PC-9 (cell line): ENCODE results near the gene PNMA8B. TPM values are rescaled to one million over a fixed set of nuclear protein-coding genes. Genes with fewer than 3 reads are reported as not detected.

ENCODE experiments used
- BruUV-seq: library from RNA; stranded (reverse); fragments of 400-500 nt; replicated peaks from 2 replicates; lab custom pipeline; 2021; lab: Mats Ljungman, UMichigan
- CTCF ChIA-PET: fragments of 300-600 bp; sonication (Branson Sonifier 250); formaldehyde crosslinking; loops from one replicate; lab custom pipeline; 2022; ENCODE audit warnings: antibody characterized with exemption; lab: Charles Lee
- POLR2A ChIA-PET: fragments of 300-600 bp; sonication (Branson Sonifier 250); formaldehyde crosslinking; loops from one replicate; lab custom pipeline; 2022; ENCODE audit warnings: antibody characterized with exemption; ENCODE audit not compliant: unreplicated experiment; lab: Charles Lee
- DNase-seq, 2 experiments: peaks; one replicate each; pipeline versions ENCODE4 v3.0.0 to v3.0.0-alpha.2; 2015 to 2022; ENCODE audit warnings: mixed read lengths in 1 of 2
- H2AFZ ChIP-seq: fragments of 200-600 bp; sonication (generic); 2 replicates; pipeline ENCODE4 v1.8.1; 2017; ENCODE audit warnings: antibody characterized with exemption
- H3F3A ChIP-seq: fragments of 200-600 bp; sonication (generic); 2 replicates; pipeline ENCODE4 v1.8.1; 2017; ENCODE audit warnings: antibody characterized with exemption, mild to moderate bottlenecking, low read depth; ENCODE audit not compliant: insufficient read depth
- H3K27ac ChIP-seq: fragments of 200-600 bp; sonication (generic); 2 replicates; pipeline ENCODE4 v1.6.1; 2016; ENCODE audit warnings: mixed run types
- H3K27me3 ChIP-seq: fragments of 200-600 bp; sonication (generic); 2 replicates; pipeline ENCODE4 v1.6.1; 2016; ENCODE audit warnings: low read depth, mixed run types; ENCODE audit not compliant: insufficient read depth
- H3K36me3 ChIP-seq: fragments of 200-600 bp; sonication (generic); 2 replicates; pipeline ENCODE4 v1.6.1; 2016; ENCODE audit warnings: low read depth, mixed run types
- H3K4me1 ChIP-seq: fragments of 200-600 bp; sonication (generic); replicated peaks from 2 replicates; pipeline ENCODE4 v1.6.1; 2016; ENCODE audit warnings: mixed run types; ENCODE audit not compliant: insufficient read depth
- H3K4me2 ChIP-seq: fragments of 200-600 bp; sonication (generic); 2 replicates; pipeline ENCODE4 v1.6.1; 2017; ENCODE audit warnings: mixed run types
- H3K4me3 ChIP-seq: fragments of 200-600 bp; sonication (generic); 2 replicates; pipeline ENCODE4 v1.6.1; 2016; ENCODE audit warnings: mixed run types
- H3K79me2 ChIP-seq: fragments of 200-600 bp; sonication (generic); 2 replicates; pipeline ENCODE4 v1.6.1; 2017; ENCODE audit warnings: low read depth, mixed run types
- H3K9me2 ChIP-seq: fragments of 200-600 bp; sonication (generic); 2 replicates; pipeline ENCODE4 v1.8.1; 2017; ENCODE audit warnings: mild to moderate bottlenecking; ENCODE audit not compliant: insufficient read depth
- H3K9me3 ChIP-seq: fragments of 200-600 bp; sonication (generic); 2 replicates; pipeline ENCODE4 v1.8.1; 2016; ENCODE audit warnings: low read depth; ENCODE audit not compliant: insufficient read depth
- H4K20me1 ChIP-seq: fragments of 200-600 bp; sonication (generic); 2 replicates; pipeline ENCODE4 v1.8.1; 2017; ENCODE audit not compliant: insufficient read depth
- EZH2 ChIP-seq: fragments of 200-600 bp; sonication (generic); IDR thresholded peaks from 2 replicates; pipeline ENCODE4 v1.8.0; 2017; ENCODE audit warnings: antibody characterized with exemption, low read depth
- intact Hi-C: fragments of 100-400 bp; cut with micrococcal nuclease; formaldehyde crosslinking; loops from one replicate; pipeline ENCODE4 v1.10.0; 2022; ENCODE audit not compliant: unreplicated experiment
- total RNA-seq: library from RNA; stranded (reverse); gene quantifications from 2 replicates; pipeline ENCODE4 v1.2.3, GENCODE V29; 2021
- TF ChIP-seq, protein P1 (sequence below): fragments of 200-600 bp; sonication (generic); conservative IDR thresholded peaks from 2 replicates; pipeline ENCODE4 v1.6.1; 2017; ENCODE audit warnings: mixed run types, antibody characterized with exemption, mild to moderate bottlenecking, moderate library complexity

Gene PNMA8B
- total RNA-seq, 1 experiment from 2014 or later = not detected

DNA sequence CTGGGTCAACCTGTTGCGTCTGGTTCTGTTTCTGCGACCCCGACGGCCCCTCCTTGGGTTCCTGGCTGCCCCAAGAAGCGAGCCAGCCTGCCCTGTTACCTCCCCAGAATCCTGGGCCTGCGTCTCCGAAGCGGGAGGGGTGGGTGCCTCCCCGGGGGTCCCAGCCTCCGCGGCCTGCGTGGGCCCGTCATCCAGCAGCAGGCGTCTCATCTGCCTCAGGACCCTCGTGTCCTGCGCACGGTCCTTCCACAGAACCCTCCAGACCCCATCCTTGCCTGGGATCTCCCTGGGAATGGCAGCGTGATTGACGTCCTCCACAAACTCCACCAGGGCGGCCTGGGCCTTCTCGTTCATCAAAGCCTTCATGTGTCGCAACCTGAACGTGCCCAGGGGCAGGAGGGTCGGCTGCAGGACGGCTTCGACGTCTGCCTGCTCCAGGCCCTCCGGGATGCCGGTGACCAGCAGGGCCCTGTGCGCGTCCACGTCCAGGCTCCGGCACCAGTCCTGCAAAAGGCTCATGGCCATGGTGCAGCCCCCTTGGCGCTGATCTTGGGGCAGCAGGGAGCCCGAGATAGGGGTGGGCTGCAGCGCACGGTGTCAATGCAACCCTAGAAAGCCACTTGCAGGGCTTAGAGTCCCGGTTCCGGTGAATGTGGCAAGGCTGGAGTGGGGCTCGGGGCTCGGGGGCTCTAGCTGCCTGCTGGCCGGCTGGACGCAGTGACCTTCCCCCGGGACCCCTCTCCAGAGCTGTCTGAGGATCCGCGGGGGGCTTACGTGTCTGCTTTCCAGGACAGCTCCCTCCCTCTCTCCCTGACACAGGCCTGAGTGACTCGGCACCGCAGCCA lies 504 bp downstream of the PNMA8B start:
- DNase-seq = no peak
- H3K79me2 ChIP-seq = no peaks in the 10 kb centered on the region
- H3K4me3 ChIP-seq = no peak overlapping the region
- H3K36me3 ChIP-seq = no peaks in the 10 kb centered on the region
- no peaks in the 10 kb centered on the region for H4K20me1 ChIP-seq
- H3K9me3 ChIP-seq = no peaks in the 10 kb centered on the region
- ChIA-PET POLR2A (no interaction called here), CTCF (no interaction called here)
- intact Hi-C loops = no loop called here
- TF ChIP-seq, protein P1, sequence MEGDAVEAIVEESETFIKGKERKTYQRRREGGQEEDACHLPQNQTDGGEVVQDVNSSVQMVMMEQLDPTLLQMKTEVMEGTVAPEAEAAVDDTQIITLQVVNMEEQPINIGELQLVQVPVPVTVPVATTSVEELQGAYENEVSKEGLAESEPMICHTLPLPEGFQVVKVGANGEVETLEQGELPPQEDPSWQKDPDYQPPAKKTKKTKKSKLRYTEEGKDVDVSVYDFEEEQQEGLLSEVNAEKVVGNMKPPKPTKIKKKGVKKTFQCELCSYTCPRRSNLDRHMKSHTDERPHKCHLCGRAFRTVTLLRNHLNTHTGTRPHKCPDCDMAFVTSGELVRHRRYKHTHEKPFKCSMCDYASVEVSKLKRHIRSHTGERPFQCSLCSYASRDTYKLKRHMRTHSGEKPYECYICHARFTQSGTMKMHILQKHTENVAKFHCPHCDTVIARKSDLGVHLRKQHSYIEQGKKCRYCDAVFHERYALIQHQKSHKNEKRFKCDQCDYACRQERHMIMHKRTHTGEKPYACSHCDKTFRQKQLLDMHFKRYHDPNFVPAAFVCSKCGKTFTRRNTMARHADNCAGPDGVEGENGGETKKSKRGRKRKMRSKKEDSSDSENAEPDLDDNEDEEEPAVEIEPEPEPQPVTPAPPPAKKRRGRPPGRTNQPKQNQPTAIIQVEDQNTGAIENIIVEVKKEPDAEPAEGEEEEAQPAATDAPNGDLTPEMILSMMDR = no peak
- TF ChIP-seq EZH2 = no peak
- BruUV-seq = no TSS peak
- H3K4me2 ChIP-seq = no peak overlapping the region
- no peak overlapping the region for H2AFZ ChIP-seq
- H3F3A ChIP-seq = no peaks in the 10 kb centered on the region
- no peaks in the 10 kb centered on the region for H3K9me2 ChIP-seq
- no peak overlapping the region for H3K27ac ChIP-seq
- no peaks in the 10 kb centered on the region for H3K4me1 ChIP-seq
- peaks cover 54% of the 10 kb centered on the region for H3K27me3 ChIP-seq

DNA sequence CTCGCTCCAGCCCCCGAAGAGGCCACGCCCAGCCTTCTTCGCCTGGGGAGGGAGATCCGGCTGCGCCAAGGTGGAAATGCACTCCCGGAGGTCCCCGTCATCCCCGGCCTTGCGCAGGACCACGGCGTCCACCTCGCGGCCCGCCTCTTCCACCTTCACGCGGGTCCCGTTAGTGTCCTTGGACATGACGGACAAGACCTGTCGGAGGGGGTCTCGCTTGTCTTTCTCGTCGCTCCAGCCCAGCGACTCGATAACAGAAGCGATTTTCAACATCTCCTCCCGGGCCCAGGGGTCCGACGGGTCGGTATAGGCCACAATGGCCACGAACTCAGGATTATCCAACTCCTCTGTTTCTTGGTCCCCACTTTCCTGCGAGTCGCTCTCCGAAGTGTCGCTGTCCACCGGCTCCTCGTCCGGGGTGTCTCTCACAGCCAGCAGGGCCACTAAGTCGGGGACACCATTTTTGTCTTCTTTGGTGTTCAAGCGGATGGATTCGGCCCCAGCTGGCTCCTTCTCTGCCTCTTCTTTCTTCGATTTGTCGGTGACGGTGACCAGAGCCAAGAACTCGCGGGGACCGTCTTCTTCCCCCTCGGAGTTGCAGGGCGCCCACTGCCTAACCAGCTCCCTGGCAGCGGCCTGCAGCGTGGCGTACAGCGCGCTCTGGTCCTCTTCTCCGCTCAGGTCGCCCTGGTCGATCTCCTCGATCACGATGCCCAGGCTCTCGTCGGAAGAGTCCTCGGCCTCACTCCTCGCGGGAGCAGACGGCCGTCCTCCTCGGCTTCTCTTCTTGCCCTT lies 1.3 kb downstream of the PNMA8B start:
- H3K4me1 ChIP-seq = no peaks in the 10 kb centered on the region
- no peaks in the 10 kb centered on the region for H4K20me1 ChIP-seq
- no peak overlapping the region for H3K4me3 ChIP-seq
- no peaks in the 10 kb centered on the region for H3F3A ChIP-seq
- CTCF ChIA-PET = no interaction called here
- no peak overlapping the region for H3K27ac ChIP-seq
- H3K36me3 ChIP-seq = no peaks in the 10 kb centered on the region
- POLR2A ChIA-PET = no interaction called here
- BruUV-seq = no TSS peak
- no peaks in the 10 kb centered on the region for H3K9me2 ChIP-seq
- H3K27me3 ChIP-seq = peaks cover 62% of the 10 kb centered on the region
- intact Hi-C loops = no loop called here
- no peaks in the 10 kb centered on the region for H3K9me3 ChIP-seq
- H3K4me2 ChIP-seq = no peak overlapping the region
- H2AFZ ChIP-seq = no peak overlapping the region
- DNase-seq = no peak
- no peaks in the 10 kb centered on the region for H3K79me2 ChIP-seq
- TF ChIP-seq EZH2 = no peak
- TF ChIP-seq, protein P1 = no peak

DNA sequence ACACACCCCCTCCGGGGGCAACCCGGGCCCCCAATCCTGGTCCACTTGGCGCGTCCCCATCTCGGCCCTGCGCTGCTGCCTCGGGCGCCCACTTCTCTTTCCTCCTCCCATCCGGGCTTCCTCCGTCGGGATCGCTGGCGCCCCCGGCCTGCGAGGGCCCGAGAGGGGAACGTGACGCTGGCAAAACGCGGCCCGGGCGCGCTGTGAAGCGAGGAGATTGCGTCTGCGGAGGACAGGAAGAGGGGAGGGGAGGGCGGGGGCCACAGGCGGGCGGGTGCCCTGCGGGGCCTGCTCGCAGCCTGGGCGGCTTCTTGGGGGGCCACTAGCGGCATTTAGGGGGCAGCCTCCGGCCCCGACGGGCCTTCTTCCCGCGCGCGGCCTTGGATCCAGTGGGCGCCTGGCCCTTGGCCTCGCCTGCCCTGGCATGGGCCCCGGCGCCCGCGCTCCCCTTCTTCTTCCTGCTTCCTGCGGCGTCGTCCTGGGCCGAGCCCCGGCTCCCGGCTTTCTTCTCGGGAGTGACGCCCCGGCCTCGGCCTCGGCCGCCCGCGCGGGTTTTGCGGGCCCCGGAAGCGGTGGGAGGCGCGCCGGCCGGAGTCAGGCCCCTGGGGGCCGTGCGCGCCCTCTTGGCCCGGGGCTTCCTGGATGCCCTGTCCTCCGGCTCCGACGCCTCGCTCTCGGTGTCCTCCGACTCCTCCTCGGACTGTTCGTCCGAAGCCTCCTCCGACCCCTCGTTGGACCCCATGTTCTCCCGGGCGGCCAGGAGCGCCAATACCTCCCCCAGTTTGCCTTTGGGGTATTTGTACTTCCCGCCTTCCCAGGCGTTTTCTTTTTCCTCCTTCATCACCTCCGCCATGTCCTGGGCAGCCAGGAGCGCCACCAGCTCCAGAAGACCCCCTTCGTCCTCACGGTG lies 2.2 kb downstream of the PNMA8B start:
- Histone ChIP-seq H3F3A (no peaks in the 10 kb centered on the region), H3K9me3 (no peaks in the 10 kb centered on the region), H3K4me3 (no peak overlapping the region), H3K4me1 (no peaks in the 10 kb centered on the region), H3K27me3 (peaks cover 71% of the 10 kb centered on the region), H3K79me2 (no peaks in the 10 kb centered on the region), H3K27ac (no peak overlapping the region), H3K9me2 (no peaks in the 10 kb centered on the region), H3K4me2 (no peak overlapping the region), H2AFZ (no peak overlapping the region), H3K36me3 (no peaks in the 10 kb centered on the region), H4K20me1 (no peaks in the 10 kb centered on the region)
- ChIA-PET CTCF (interaction anchor here (0.6 kb wide), 1 partner anchor 174 kb away, joined by 6 read pairs; no protein-coding TSS in a partner anchor), POLR2A (no interaction called here)
- no TSS peak for BruUV-seq
- intact Hi-C loops = no loop called here
- no peak for DNase-seq
- TF ChIP-seq, protein P1 = no peak
- TF ChIP-seq EZH2 = no peak
